Cardiac muscle cell (in vitro differentiated cells and primary cell): ENCODE measurements around the gene MOCS2. TPM values are rescaled to one million over a fixed set of nuclear protein-coding genes. Genes with fewer than 3 reads are reported as not detected.

Experiments used
- DNase-seq, 2 donors: peaks; one replicate each; pipeline versions ENCODE4 v3.0.0 to v3.0.0-alpha.2; 2010 to 2017; ENCODE audit warnings: low read depth in 1 of 2, low spot score in 1 of 2
- H3K27ac ChIP-seq: fragments of 200-600 bp; sonication (generic); 2 replicates; pipeline ENCODE4 v1.5.1; 2016
- H3K27me3 ChIP-seq: fragments of 200-600 bp; sonication (generic); 2 replicates; pipeline ENCODE4 v1.6.0; 2016; ENCODE audit warnings: control low read depth
- H3K36me3 ChIP-seq: fragments of 200-600 bp; sonication (generic); 2 replicates; pipeline ENCODE4 v1.5.1; 2016; ENCODE audit warnings: control low read depth
- H3K4me1 ChIP-seq: fragments of 200-600 bp; sonication (generic); 2 replicates; pipeline ENCODE4 v1.8.1; 2017; ENCODE audit warnings: low read depth, mild to moderate bottlenecking, mixed run types
- H3K4me3 ChIP-seq: fragments of 200-600 bp; sonication (generic); 2 replicates; pipeline ENCODE4 v1.5.1; 2016; ENCODE audit warnings: mild to moderate bottlenecking
- H3K9me3 ChIP-seq: fragments of 200-600 bp; sonication (generic); 2 replicates; pipeline ENCODE4 v1.5.1; 2017; ENCODE audit warnings: low read depth, mild to moderate bottlenecking, control low read depth
- CTCF ChIP-seq: IDR thresholded peaks from 2 replicates; pipeline ENCODE4 v1.5.1; 2012; ENCODE audit warnings: low read depth, mild to moderate bottlenecking, low read length
- polyA plus RNA-seq: library from polyadenylated mRNA; unstranded; fragments of >200 nt; fragmentation: Nextera tagmentation; extraction: Ambion mirVana; gene quantifications from 2 replicates; pipeline ENCODE4 v1.2.1, GENCODE V29; 2016
- total RNA-seq: library from RNA; depleted of rRNA; stranded (reverse); fragments of >200 nt; gene quantifications from 2 replicates; pipeline ENCODE4 v1.2.3, GENCODE V29; 2016

The MOCS2 gene
- total and polyA plus RNA-seq, 2 experiments from 2014 or later = 53.5 to 113 TPM

GRCh38 chr5:53095217-53095616, 14.3 kb downstream of the MOCS2 start:
- H3K27me3 ChIP-seq = no peaks in the 10 kb centered on the region
- no peak for DNase-seq
- no peaks in the 10 kb centered on the region for H3K4me1 ChIP-seq
- TF ChIP-seq CTCF = no peak
- no peak overlapping the region for H3K4me3 ChIP-seq
- H3K36me3 ChIP-seq = peaks cover 32% of the 10 kb centered on the region
- H3K9me3 ChIP-seq = no peaks in the 10 kb centered on the region
- no peak overlapping the region for H3K27ac ChIP-seq

GRCh38 chr5:53092242-53092641, 17.3 kb downstream of the MOCS2 start:
- Histone ChIP-seq H3K36me3 (peaks cover 3% of the 10 kb centered on the region), H3K4me3 (no peak overlapping the region), H3K9me3 (no peaks in the 10 kb centered on the region), H3K27me3 (no peaks in the 10 kb centered on the region), H3K4me1 (no peaks in the 10 kb centered on the region), H3K27ac (no peak overlapping the region)
- DNase-seq = no peak
- no peak for TF ChIP-seq CTCF

- Histone ChIP-seq H3K36me3 (no peaks in the 10 kb centered on the region), H3K27me3 (no peaks in the 10 kb centered on the region), H3K4me1 (no peaks in the 10 kb centered on the region), H3K4me3 (no peak overlapping the region), H3K9me3 (no peaks in the 10 kb centered on the region), H3K27ac (no peak overlapping the region)
- peak in 1 of 2 donors; percentile 71 for DNase-seq
- TF ChIP-seq CTCF = no peak
Observed at GRCh38 chr5:53091289-53091688, 18.3 kb downstream of the MOCS2 start.

- Histone ChIP-seq H3K27me3 (no peaks in the 10 kb centered on the region), H3K9me3 (no peaks in the 10 kb centered on the region), H3K4me3 (no peak overlapping the region), H3K36me3 (no peaks in the 10 kb centered on the region), H3K27ac (no peak overlapping the region), H3K4me1 (no peaks in the 10 kb centered on the region)
- no peak for TF ChIP-seq CTCF
- no peak for DNase-seq
Observed at GRCh38 chr5:53090229-53090628, 19.3 kb downstream of the MOCS2 start.

GRCh38 chr5:53089481-53089991, 20.0 kb downstream of the MOCS2 start:
- Histone ChIP-seq H3K4me3 (no peak overlapping the region), H3K36me3 (no peaks in the 10 kb centered on the region), H3K27me3 (no peaks in the 10 kb centered on the region), H3K4me1 (no peaks in the 10 kb centered on the region), H3K9me3 (no peaks in the 10 kb centered on the region), H3K27ac (no peak overlapping the region)
- peak in 1 of 2 donors; percentile 12 for DNase-seq
- TF ChIP-seq CTCF = no peak
